GM21576 (cell line): ENCODE measurements around the gene AKAP13.

Experiments used
- ATAC-seq: cut with Tn5 transposase; IDR thresholded peaks from one replicate; pipeline ENCODE4 v1.9.1; 2021; ENCODE audit warnings: mild to moderate bottlenecking, moderate library complexity; ENCODE audit not compliant: unreplicated experiment

Gene AKAP13

GRCh38 chr15:85760531-85761371 is 380.3 kb downstream of the AKAP13 start:
- no peak for ATAC-seq

- ATAC-seq: no peak
These were observed 381.2 kb downstream of the AKAP13 start for GRCh38 chr15:85761635-85762034.

GRCh38 chr15:85762039-85762755 is 381.8 kb downstream of the AKAP13 start:
- no peak for ATAC-seq

GRCh38 chr15:85762756-85763127 is 382.3 kb downstream of the AKAP13 start:
- ATAC-seq: no peak

- no peak for ATAC-seq
These were observed 382.8 kb downstream of the AKAP13 start for GRCh38 chr15:85763157-85763556.

GRCh38 chr15:85763673-85764633 is 383.6 kb downstream of the AKAP13 start:
- ATAC-seq: no peak

DNA sequence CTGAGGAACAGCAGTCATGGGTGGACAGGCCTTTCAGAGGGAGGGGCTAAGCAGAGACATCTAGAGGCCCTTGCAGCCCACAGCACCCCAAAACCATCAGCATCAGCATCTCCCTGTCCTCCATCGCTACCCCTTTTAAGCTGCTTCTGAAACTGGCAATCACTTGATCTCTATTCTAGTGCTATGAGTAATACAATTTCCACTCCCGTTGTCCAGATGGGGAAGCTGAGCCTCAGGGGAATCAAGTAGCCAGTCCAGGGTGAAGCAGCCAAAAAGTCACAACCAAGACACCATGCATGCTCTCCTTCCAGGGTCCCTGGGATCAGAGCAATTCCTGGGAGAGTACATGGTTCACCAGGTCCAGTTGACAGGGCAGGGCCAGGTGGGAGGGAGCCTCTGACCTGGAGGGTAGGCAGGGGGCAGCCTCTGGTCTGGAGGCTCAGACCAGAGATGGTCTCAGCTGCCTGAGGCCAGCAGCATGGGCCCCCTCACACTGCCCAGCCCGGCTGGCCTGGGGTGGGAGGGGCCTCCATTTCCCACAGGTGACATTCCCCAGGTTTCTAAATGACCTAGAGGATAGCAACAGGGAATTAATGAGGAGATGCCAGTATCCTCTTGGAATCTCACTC is 384.4 kb downstream of the AKAP13 start:
- no peak for ATAC-seq

DNA sequence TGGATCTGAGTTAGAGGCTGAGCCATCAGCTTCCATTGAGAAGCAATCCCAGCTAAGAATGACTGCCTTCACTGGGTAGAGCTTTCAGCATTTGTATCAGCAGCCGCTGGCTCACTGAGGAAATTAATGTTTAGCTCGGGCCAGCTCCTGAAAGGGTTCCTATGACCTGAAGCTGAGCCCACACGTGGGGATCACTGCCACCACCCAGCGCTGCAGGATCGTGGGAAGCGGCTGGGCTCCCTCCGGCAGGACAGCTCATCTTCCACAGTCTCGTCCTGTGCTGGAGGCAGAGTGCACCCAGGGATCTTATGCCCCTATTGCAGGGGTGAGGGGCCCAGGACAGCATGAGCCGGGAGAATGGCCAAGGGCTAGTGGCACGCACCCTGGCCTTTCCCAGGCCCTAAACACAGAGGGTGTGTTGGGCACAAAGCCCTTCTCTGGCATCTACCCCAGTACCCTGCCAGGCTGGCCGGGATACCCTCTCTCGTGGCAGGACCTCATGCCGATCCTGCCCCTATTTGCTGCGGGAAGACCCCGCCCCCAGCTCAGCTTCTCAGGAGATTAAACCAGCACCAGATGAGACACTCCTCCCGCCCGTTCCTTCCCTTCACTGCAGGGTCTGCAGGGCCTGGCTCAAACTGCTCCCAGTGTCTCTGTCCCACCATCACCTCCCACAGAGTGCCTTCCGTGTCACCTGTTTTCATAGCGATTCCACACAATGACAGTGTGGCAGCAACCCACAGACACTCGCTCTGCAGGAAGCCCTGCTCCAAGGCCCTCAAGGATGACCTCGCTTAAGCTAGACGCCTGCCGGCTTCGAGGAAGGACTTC is 385.8 kb downstream of the AKAP13 start:
- ATAC-seq: no peak

- ATAC-seq: no peak
These were observed 387.6 kb downstream of the AKAP13 start for GRCh38 chr15:85767785-85768529.

- ATAC-seq: no peak
These were observed 388.3 kb downstream of the AKAP13 start for GRCh38 chr15:85768595-85769168.

- no peak for ATAC-seq
These were observed 388.9 kb downstream of the AKAP13 start for GRCh38 chr15:85769182-85769900.

GRCh38 chr15:85770096-85771041 is 390.0 kb downstream of the AKAP13 start:
- ATAC-seq: no peak

GRCh38 chr15:85771271-85771670 is 390.9 kb downstream of the AKAP13 start:
- ATAC-seq: no peak

GRCh38 chr15:85771781-85772445 is 391.5 kb downstream of the AKAP13 start:
- no peak for ATAC-seq

DNA sequence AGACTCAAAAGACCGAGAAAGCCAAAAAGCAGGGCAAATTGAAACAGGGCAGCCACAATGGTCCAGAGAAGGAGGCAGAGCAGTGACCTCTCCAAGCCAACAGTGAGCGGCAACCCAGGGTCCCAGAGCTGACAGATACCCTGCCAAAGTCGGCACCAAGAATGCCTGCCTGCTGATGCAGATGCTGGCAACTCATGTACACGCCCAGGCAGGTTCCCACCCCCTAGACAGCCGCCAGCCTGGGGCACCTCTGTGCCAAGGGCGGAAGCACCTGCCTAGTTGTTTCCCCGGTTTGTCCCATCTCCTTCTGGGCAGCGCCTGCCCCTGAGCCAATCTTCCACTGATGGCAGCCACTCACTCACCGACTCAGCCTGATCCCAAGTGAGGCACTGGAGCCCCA is 392.3 kb downstream of the AKAP13 start:
- ATAC-seq: no peak

- ATAC-seq: no peak
These were observed 392.8 kb downstream of the AKAP13 start for GRCh38 chr15:85773249-85773648.
